BLaER1 treated with 17β-estradiol and CSF1 and Interleukin-3, amounts not matched to agents 10 nM and 100 nM (cell line): ENCODE data around the gene OLA1.

Experiments used
- H3K27ac ChIP-seq, 11 experiments: shearing (Covaris generic); formaldehyde crosslinking; 2 replicates each; pipeline ENCODE4 v1.8.1; 2022
- H3K27me3 ChIP-seq, 11 experiments: shearing (Covaris generic); formaldehyde crosslinking; 2 replicates each; pipeline ENCODE4 v1.8.1; 2022
- H3K36me3 ChIP-seq, 11 experiments: shearing (Covaris generic); formaldehyde crosslinking; 2 replicates each; pipeline ENCODE4 v1.8.1; 2022
- H3K4me1 ChIP-seq, 10 experiments: shearing (Covaris generic); formaldehyde crosslinking; 2 replicates each; pipeline ENCODE4 v1.8.1; 2022
- H3K4me2 ChIP-seq, 11 experiments: shearing (Covaris generic); formaldehyde crosslinking; 2 replicates each; pipeline ENCODE4 v1.8.1; 2022
- H3K4me3 ChIP-seq, 10 experiments: shearing (Covaris generic); formaldehyde crosslinking; 2 replicates each; pipeline ENCODE4 v1.8.1; 2022
- H3K9ac ChIP-seq, 11 experiments: shearing (Covaris generic); formaldehyde crosslinking; 2 replicates each; pipeline ENCODE4 v1.8.1; 2022
- H3K9me3 ChIP-seq, 11 experiments: shearing (Covaris generic); formaldehyde crosslinking; replicated peaks in 1 of 11; 2 replicates each; pipeline ENCODE4 v1.8.1; 2022
- H4K20me1 ChIP-seq, 11 experiments: shearing (Covaris generic); formaldehyde crosslinking; 2 replicates each; pipeline ENCODE4 v1.8.1; 2022
- Cebpa-rat ChIP-seq, 11 experiments: shearing (Covaris generic); IDR thresholded peaks; 2 replicates each; pipeline ENCODE4 v1.8.1; 2022

The OLA1 gene

DNA sequence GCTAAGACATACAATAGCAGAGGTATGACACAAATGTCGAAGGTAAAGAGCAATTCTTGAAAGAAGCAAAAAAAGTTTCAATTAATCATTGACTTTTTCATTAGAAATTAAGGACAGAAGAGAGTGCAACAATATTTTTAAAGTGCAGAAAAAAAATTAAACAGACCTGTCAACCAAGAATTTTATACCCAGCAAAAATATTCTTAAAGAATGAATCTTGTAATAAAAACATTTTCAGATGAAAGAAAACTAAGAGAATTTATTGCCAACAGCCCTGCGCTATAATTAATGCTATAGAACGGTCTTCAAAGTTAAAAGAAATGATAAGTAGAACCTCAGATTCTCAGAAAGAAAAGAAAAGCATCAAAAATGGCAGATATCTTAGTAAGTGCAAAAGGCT lies 79.0 kb downstream of the OLA1 start:
- no peak overlapping the region for H3K4me2 ChIP-seq
- no peaks in the 10 kb centered on the region for H3K4me1 ChIP-seq
- no peak for TF ChIP-seq Cebpa-rat (IDR thresholded peaks at IDR 0.05)
- peaks cover 76 to 99% (median 94%) of the 10 kb centered on the region in 11 experiments for H3K9me3 ChIP-seq
- H4K20me1 ChIP-seq: peaks cover 0 to 17% (median 0%) of the 10 kb centered on the region in 11 experiments; a peak in 5 of 22 replicates
- H3K9ac ChIP-seq: no peak overlapping the region
- H3K27ac ChIP-seq: no peak overlapping the region
- H3K27me3 ChIP-seq: no peaks in the 10 kb centered on the region
- H3K36me3 ChIP-seq: peaks cover 52 to 96% (median 81%) of the 10 kb centered on the region in 11 experiments
- no peak overlapping the region for H3K4me3 ChIP-seq

DNA sequence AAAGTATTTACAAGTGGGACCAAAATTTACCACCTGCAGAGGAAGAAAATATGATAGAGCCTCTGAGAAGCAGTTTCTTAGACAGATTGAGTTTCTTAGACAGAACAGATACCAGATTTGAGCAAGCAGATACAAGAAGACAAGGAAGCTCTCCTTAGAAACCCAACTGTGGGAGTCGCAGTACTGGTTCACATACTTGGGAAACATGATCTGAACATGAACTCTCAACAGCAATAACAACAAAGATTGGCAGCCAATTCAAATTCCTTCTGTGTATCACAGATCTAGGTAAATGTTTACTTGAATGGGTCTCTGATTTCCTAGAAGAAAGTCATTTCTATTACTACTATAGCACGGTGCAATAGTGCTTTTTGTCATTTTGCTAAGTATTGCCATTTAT lies 82.1 kb downstream of the OLA1 start:
- peaks cover 38 to 74% (median 62%) of the 10 kb centered on the region in 11 experiments for H3K36me3 ChIP-seq
- H4K20me1 ChIP-seq: peaks cover 0 to 35% (median 11%) of the 10 kb centered on the region in 11 experiments; a peak in 10 of 22 replicates
- H3K9ac ChIP-seq: no peak overlapping the region
- H3K9me3 ChIP-seq: peaks cover 53 to 75% (median 71%) of the 10 kb centered on the region in 11 experiments
- TF ChIP-seq Cebpa-rat (IDR thresholded peaks at IDR 0.05): no peak
- H3K27me3 ChIP-seq: no peaks in the 10 kb centered on the region
- H3K27ac ChIP-seq: no peak overlapping the region
- H3K4me3 ChIP-seq: no peak overlapping the region
- no peaks in the 10 kb centered on the region for H3K4me1 ChIP-seq
- H3K4me2 ChIP-seq: no peak overlapping the region

DNA sequence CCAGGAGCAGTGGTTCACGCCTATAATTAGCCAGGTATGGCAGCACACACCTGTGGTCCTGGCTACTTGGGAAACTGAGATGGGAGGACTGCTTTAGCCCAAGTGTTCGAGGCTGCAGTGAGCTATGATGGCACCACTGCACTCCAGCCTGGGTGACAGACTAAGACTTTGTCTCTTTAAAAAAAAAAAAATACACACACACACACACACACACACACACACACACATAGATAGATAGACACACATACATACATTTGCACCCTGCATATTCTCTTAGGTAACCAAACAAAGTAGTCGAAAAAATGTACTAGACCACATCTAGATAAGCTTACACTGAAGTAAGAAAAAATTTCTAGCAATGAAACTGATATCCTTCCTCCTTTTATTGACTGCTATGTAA lies 86.8 kb downstream of the OLA1 start:
- peaks cover 0 to 55% (median 14%) of the 10 kb centered on the region in 11 experiments; a peak in 10 of 22 replicates for H4K20me1 ChIP-seq
- no peak overlapping the region for H3K4me3 ChIP-seq
- peaks cover 17 to 54% (median 38%) of the 10 kb centered on the region in 11 experiments; a peak in 21 of 22 replicates for H3K36me3 ChIP-seq
- no peak overlapping the region for H3K4me2 ChIP-seq
- H3K9ac ChIP-seq: no peak overlapping the region
- no peak for TF ChIP-seq Cebpa-rat (IDR thresholded peaks at IDR 0.05)
- peaks cover 16 to 28% (median 26%) of the 10 kb centered on the region in 11 experiments for H3K9me3 ChIP-seq
- H3K4me1 ChIP-seq: no peaks in the 10 kb centered on the region
- no peak overlapping the region for H3K27ac ChIP-seq
- no peaks in the 10 kb centered on the region for H3K27me3 ChIP-seq

DNA sequence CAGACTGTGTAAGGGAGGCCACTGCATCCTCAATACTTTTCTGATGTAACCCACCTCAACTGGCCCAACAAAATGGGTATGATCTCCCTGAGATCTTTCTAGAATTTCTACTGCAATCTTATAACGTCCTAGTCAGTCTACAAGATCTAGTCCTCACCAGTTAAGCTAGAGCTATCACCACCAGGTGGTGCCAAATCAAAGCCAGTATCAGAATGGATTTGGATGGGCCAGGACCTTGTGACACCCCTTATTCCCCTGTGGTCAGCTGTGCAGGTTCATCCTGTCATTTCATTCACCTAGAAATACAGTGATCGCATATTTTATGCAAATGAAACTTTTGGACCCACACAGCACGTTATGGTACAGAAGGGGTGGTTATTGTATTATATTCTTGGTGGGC lies 90.3 kb downstream of the OLA1 start:
- Histone ChIP-seq H3K27me3 (no peaks in the 10 kb centered on the region), H4K20me1 (peaks cover 0 to 77% (median 25%) of the 10 kb centered on the region in 11 experiments; a peak in 12 of 22 replicates), H3K4me1 (peaks cover 0 to 20% (median 6%) of the 10 kb centered on the region in 10 experiments; a peak in 17 of 20 replicates), H3K9ac (no peak overlapping the region), H3K27ac (no peak overlapping the region), H3K4me3 (no peak overlapping the region), H3K36me3 (peaks cover 6 to 42% (median 26%) of the 10 kb centered on the region in 11 experiments; a peak in 18 of 22 replicates), H3K4me2 (no peak overlapping the region), H3K9me3 (no peaks in the 10 kb centered on the region)
- no peak for TF ChIP-seq Cebpa-rat (IDR thresholded peaks at IDR 0.05)

DNA sequence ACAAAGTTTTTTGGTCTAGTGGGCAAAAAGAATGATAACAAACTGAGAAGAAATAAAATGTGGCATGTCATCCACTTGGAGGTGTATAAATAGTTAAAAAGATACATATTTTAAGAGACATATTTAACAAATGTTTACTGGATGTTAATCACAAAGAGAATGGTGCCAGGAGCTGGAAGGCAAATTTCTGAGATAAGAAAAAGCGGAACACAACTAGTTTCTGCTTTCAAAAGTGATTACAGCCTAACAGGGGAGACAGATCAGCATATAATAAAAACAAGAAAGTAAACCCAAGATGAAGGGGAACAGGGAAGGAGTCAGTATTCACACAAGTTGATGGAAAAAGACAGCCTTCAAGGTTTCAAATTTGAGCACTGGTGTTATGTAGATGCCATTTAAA lies 91.3 kb downstream of the OLA1 start:
- peaks cover 0 to 29% (median 8%) of the 10 kb centered on the region in 10 experiments; a peak in 17 of 20 replicates for H3K4me1 ChIP-seq
- no peak overlapping the region for H3K4me2 ChIP-seq
- peaks cover 6 to 42% (median 22%) of the 10 kb centered on the region in 11 experiments; a peak in 18 of 22 replicates for H3K36me3 ChIP-seq
- H3K9me3 ChIP-seq: no peaks in the 10 kb centered on the region
- no peak for TF ChIP-seq Cebpa-rat (IDR thresholded peaks at IDR 0.05)
- no peaks in the 10 kb centered on the region for H3K27me3 ChIP-seq
- H3K4me3 ChIP-seq: no peak overlapping the region
- peaks cover 0 to 77% (median 19%) of the 10 kb centered on the region in 11 experiments; a peak in 12 of 22 replicates for H4K20me1 ChIP-seq
- H3K27ac ChIP-seq: no peak overlapping the region
- H3K9ac ChIP-seq: no peak overlapping the region

DNA sequence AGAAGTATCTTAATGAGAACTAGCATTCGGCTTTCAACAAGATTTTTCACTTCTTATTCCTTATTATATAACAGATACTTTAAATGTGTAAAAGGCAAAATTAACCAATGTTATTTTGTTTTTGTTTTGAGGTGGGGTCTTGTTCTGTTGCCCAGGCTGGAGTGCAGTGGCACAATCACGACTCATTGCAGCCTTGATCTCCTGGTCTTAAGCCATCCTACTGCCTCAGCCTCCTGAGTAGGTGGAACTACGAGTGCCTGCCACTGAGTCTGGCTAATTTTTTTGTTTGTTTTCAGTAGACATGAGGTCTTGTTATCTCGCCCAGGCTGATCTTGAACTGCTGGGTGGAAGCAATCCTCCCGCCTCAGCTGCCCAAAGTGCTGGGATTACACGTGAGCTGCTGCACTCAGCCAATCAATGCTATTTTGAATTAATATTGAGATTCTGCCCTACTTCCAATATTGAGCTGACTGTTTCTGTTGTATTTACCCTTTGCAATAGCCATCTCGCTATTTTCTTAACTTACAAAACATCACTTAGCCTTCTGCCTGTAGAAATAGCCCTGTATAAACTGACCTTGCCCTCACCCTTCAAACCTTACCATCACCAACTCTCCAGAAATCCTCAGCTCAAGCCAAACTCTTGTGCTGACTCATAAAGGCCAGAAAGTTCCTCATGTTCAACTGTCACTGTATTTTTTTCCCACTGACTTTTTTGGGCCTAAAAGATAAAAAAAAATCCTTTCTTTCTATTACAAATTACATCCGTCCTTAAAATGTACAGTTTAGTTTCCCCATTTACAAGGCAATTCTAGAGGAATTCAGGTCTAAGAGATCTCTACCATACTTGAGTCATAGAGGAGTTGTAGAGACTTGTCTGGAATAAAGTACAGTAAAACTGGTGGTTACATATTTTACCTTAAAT lies 94.3 kb downstream of the OLA1 start:
- Histone ChIP-seq H3K4me3 (no peak overlapping the region), H3K27ac (no peak overlapping the region), H3K9me3 (no peaks in the 10 kb centered on the region), H4K20me1 (peaks cover 0 to 65% (median 9%) of the 10 kb centered on the region in 11 experiments; a peak in 9 of 22 replicates), H3K27me3 (no peaks in the 10 kb centered on the region), H3K36me3 (peaks cover 20 to 58% (median 35%) of the 10 kb centered on the region in 11 experiments; a peak in 19 of 22 replicates), H3K4me2 (peak overlapping the region in 3 of 11 experiments; percentile 2 to 50 (median 11); a peak in 5 of 22 replicates), H3K9ac (no peak overlapping the region), H3K4me1 (peaks cover 0 to 31% (median 8%) of the 10 kb centered on the region in 10 experiments; a peak in 17 of 20 replicates)
- TF ChIP-seq Cebpa-rat (IDR thresholded peaks at IDR 0.05): no peak

DNA sequence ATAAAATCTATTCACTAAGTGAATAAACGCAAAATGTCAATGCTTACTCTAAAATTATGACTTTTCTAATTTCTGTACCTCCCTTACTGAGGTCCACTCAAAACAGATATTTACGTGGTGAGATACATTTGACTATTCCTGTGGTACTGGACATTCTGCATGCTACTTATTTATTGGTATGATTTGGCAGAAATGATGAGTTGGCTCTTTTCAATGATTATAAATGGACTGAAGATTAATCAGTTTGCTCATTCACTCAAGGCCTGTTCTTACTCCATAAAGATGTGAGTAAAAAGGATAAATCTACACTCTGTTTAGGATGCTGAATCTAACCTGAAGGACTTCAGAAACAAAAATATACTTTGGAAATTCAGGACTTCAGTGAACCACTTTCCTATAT lies 98.8 kb downstream of the OLA1 start:
- TF ChIP-seq Cebpa-rat (IDR thresholded peaks at IDR 0.05): no peak
- Histone ChIP-seq H3K4me2 (no peak overlapping the region), H3K4me3 (no peak overlapping the region), H3K9ac (no peak overlapping the region), H3K27ac (no peak overlapping the region), H3K27me3 (no peaks in the 10 kb centered on the region), H4K20me1 (peaks cover 0 to 68% (median 11%) of the 10 kb centered on the region in 11 experiments; a peak in 11 of 22 replicates), H3K4me1 (peaks cover 0 to 26% (median 8%) of the 10 kb centered on the region in 10 experiments; a peak in 17 of 20 replicates), H3K9me3 (no peaks in the 10 kb centered on the region), H3K36me3 (peaks cover 9 to 32% (median 16%) of the 10 kb centered on the region in 11 experiments; a peak in 12 of 22 replicates)

DNA sequence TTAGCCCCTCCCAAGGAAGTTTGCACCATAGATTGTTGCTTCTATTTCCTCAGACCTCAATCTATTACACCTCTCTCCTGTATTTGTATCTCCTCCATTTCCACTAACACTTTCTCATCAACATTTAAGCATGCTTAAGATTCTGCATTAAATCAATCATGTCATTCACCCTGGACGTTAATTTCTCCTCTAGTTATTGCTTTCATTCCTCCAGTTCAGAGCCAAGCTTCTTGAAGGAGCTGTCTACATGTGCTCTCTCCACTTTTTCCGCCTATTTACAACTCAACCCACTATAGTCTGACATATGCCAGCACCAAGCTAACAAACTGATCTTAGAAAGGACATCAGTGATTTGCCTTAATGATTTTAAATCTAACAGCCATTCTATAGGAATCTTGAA lies 99.5 kb downstream of the OLA1 start:
- H3K36me3 ChIP-seq: peaks cover 11 to 38% (median 23%) of the 10 kb centered on the region in 11 experiments; a peak in 13 of 22 replicates
- H4K20me1 ChIP-seq: peaks cover 0 to 62% (median 6%) of the 10 kb centered on the region in 11 experiments; a peak in 11 of 22 replicates
- H3K9me3 ChIP-seq: no peaks in the 10 kb centered on the region
- no peaks in the 10 kb centered on the region for H3K27me3 ChIP-seq
- no peak overlapping the region for H3K4me3 ChIP-seq
- no peak for TF ChIP-seq Cebpa-rat (IDR thresholded peaks at IDR 0.05)
- H3K4me2 ChIP-seq: no peak overlapping the region
- H3K4me1 ChIP-seq: peaks cover 0 to 19% (median 7%) of the 10 kb centered on the region in 10 experiments; a peak in 16 of 20 replicates
- no peak overlapping the region for H3K27ac ChIP-seq
- no peak overlapping the region for H3K9ac ChIP-seq

DNA sequence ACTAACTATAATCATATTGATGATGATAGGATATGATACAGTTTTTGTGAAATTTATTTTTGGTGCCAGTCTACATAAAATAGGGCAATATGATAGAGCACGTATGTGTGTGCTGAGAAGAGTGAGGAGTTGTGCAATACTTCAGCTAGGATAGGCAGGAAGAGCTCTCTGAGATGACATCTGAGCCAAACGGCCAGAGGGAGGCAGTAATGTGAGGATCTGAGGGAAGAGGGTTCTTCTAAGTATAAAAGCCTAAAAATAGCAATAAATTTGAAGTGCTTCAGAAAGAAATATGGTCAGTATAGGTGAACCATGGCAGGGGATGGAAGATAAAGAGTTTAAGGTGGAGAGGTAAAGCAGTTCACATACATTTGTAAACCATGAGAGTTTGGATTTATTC lies 102.5 kb downstream of the OLA1 start:
- no peak overlapping the region for H3K4me3 ChIP-seq
- H4K20me1 ChIP-seq: peaks cover 0 to 58% (median 0%) of the 10 kb centered on the region in 11 experiments; a peak in 10 of 22 replicates
- H3K9me3 ChIP-seq: peaks cover 0 to 4% (median 0%) of the 10 kb centered on the region in 11 experiments; a peak in 5 of 22 replicates
- no peak overlapping the region for H3K4me2 ChIP-seq
- TF ChIP-seq Cebpa-rat (IDR thresholded peaks at IDR 0.05): peak in 7 of 11 experiments; percentile 28 to 83 (median 36); a peak in 3 of 22 replicates
- H3K9ac ChIP-seq: no peak overlapping the region
- H3K27ac ChIP-seq: no peak overlapping the region
- no peaks in the 10 kb centered on the region for H3K27me3 ChIP-seq
- H3K36me3 ChIP-seq: peaks cover 22 to 46% (median 36%) of the 10 kb centered on the region in 11 experiments
- H3K4me1 ChIP-seq: no peaks in the 10 kb centered on the region
